AG10803 (cell line): ENCODE measurements around the gene CCDC59.

Experiments
- DNase-seq: peaks from one replicate; pipeline ENCODE4 v3.0.0; 2010; ENCODE audit warnings: low read depth
- H3K4me3 ChIP-seq: 2 replicates; pipeline ENCODE4 v1.5.1; 2011; ENCODE audit warnings: mild to moderate bottlenecking, low read length, control low read depth
- TF ChIP-seq, protein P1 (sequence below): conservative IDR thresholded peaks from 2 replicates; pipeline ENCODE4 v1.5.1; 2011; ENCODE audit warnings: mild to moderate bottlenecking, low read length, control low read depth, inconsistent platforms

CCDC59 gene

DNA sequence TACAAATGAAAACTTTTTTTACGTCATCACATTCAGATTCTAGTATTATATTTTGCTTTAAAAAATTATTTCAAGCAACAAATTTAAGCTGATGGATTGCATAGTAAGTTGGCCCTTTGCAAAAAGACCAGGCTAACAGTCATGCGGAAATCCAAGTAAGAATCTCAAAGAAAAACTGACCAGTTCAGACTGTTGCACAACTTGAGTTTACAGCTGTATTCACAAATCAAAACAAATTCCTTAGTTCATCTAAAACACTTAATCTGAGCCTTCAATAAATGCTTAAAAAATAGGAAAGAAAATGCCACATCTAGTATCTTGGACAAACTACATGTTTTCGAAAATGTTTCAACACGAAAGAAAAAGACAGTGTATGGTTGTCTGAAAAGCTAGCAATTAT lies 847 bp downstream of the CCDC59 start:
- peak overlapping the region; percentile 69 for H3K4me3 ChIP-seq
- no peak for DNase-seq
- TF ChIP-seq, protein P1, sequence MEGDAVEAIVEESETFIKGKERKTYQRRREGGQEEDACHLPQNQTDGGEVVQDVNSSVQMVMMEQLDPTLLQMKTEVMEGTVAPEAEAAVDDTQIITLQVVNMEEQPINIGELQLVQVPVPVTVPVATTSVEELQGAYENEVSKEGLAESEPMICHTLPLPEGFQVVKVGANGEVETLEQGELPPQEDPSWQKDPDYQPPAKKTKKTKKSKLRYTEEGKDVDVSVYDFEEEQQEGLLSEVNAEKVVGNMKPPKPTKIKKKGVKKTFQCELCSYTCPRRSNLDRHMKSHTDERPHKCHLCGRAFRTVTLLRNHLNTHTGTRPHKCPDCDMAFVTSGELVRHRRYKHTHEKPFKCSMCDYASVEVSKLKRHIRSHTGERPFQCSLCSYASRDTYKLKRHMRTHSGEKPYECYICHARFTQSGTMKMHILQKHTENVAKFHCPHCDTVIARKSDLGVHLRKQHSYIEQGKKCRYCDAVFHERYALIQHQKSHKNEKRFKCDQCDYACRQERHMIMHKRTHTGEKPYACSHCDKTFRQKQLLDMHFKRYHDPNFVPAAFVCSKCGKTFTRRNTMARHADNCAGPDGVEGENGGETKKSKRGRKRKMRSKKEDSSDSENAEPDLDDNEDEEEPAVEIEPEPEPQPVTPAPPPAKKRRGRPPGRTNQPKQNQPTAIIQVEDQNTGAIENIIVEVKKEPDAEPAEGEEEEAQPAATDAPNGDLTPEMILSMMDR, result no peak

DNA sequence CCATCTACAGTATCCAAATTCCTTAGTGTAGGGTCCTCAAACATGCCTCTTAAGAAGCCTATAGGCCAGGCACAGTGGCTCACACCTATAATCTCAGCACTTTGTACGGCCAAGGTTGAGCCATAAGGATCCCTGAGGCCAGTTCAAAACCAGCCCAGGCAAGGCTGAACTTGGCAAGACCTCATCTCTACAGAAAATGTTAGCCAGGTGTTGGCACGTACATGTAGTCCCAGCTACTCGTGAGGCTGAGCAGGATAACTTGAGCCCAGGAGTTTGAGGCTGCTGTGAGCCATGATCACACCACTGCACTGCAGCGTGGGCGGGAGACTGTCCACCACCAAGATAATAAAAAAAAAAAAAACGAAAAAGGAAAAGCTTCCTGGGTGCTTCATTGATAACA lies 6.8 kb downstream of the CCDC59 start:
- TF ChIP-seq, protein P1, result no peak
- DNase-seq, result no peak
- no peak overlapping the region for H3K4me3 ChIP-seq

DNA sequence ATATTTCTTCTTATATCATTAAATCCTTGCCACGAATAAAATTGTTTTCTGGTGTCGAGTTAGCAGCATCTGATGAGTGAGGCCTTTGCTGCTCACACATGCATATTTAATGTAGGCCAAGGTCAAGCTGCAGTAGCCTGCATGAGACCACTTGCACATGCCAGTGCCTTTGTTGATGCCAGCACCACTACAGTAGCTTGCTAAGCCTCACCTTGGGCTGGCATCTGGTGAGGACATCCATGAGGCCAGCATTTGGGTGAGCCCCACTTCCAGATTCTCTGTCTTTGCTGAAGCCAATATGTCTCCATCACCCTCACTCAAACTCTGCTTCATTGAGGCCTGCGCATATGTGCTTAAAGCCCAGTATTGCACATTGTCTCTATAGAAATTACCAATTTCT lies 8.0 kb downstream of the CCDC59 start:
- no peak for DNase-seq
- no peak overlapping the region for H3K4me3 ChIP-seq
- TF ChIP-seq, protein P1, result no peak

DNA sequence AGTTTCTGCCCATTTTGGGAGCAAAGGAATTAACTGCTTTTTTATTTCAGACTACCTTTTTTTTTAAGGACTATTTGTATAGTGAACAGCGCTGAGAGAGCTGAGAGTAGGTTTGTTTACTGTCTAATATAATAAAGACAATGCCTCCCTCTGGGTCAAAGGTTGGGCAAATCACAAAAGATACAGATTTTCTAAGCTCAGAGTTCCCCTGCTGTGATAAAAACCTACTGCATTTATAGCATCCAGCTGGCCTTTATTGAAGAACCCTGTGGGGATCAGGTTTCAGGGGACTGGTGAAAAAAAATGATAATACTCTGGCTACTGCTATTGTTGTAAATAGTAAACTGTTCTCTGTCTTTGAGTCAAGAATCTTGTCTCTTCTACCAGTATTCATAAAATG lies 28.7 kb downstream of the CCDC59 start:
- no peak for DNase-seq
- TF ChIP-seq, protein P1, result no peak
- H3K4me3 ChIP-seq, result no peak overlapping the region

DNA sequence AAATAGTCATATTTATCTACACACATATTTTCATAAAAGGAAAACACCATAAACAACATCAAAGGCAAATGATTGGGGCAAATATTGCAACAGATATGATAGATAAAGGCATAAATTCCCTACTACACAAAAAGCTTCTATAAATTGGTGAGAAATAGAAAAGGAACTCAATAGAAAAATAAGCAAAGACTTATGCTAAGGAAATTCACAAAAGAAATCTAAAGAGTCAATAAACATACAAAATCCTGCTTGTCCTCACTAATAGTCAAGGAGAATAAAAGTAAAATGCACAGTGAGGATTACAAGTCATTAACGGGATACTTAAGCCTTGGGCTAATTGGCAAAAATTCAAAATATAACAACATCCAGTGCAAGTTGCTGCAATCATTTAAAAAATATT lies 30.3 kb downstream of the CCDC59 start:
- H3K4me3 ChIP-seq, result no peak overlapping the region
- no peak for DNase-seq
- TF ChIP-seq, protein P1, result no peak

DNA sequence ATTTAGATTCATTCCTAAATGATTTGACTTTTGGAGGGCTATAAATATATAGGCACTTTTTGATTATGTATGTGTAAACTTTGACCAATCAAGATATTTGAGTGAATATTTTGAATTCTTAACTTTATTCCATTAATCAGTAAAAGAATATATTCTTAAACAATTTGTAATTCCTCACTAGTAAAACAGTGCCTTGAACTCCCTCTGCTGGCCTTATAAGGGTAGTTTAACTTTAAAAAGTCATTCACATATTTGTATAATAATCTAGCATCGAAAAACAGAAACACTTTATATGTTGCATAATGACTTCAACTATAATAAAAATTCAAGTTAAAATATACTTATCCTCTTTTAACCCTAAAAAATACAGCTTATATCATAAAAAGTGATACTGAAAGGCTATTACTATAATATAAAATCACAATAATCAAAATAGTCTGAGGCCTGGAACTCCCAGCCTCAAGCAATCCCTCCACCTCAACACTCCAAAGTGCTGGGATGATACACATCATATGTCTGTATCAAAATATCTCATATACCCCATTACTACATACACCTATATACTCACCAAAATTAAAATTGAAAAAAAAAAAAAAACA lies 31.2 kb downstream of the CCDC59 start:
- TF ChIP-seq, protein P1, result peak; percentile 70
- peak; percentile 35 for DNase-seq
- no peak overlapping the region for H3K4me3 ChIP-seq

DNA sequence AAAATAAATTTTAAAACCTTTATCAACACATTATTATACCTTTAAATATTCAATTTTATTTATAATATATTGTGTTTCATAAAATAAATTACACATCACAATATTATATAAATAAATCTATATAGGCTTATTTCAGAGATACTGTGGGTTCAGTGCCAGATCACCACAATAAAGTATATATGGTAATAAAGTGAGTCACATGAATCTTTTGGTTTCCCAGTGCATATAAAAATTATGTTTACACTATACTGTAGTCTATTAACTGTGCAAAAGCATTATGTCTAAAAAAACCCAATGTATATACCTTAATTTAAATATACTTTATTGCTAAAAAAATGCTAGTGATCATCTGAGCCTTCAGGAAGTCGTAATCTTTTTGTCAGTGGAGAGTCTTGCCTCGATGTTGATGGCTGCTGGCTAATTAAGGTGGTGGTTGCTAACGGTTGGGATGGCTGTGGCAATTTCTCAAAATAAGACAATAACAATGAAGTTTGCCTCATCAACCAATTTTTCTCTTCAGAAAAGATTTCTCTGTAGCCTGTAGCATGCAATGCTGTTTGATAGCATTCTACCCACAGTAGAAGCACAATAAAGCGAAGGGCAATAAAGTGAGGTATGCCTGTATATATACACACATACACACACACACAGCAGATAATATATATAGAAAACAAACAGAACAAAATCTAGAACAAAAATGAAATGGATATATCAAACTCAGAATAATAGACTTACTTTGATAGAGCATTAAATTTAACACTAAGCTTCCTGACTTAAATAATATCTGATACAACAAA lies 32.4 kb downstream of the CCDC59 start:
- DNase-seq, result no peak
- no peak overlapping the region for H3K4me3 ChIP-seq
- TF ChIP-seq, protein P1, result no peak
